Neutrophil (primary cell): Measurements from ENCODE around the gene RXFP1.

ENCODE experiments used
- H3K27ac ChIP-seq: fragments of 200-600 bp; sonication (generic); 2 replicates; pipeline ENCODE4 v1.5.1; 2016; ENCODE audit warnings: mild to moderate bottlenecking, moderate library complexity
- H3K27me3 ChIP-seq: fragments of 200-600 bp; sonication (generic); 2 replicates; pipeline ENCODE4 v1.6.0; 2016; ENCODE audit warnings: mild to moderate bottlenecking
- H3K36me3 ChIP-seq: fragments of 200-600 bp; sonication (generic); 2 replicates; pipeline ENCODE4 v1.5.1; 2017
- H3K4me1 ChIP-seq, 2 experiments: fragments of 200-600 bp in 1 of 2; sonication (generic) in 1 of 2; 1 replicate in 1 of 2; 2 replicates in 1 of 2; pipeline versions ENCODE4 v1.5.1 to v1.6.1; 2013 to 2016; ENCODE audit warnings: low read depth in 1 of 2, low read length in 1 of 2, mild to moderate bottlenecking in 1 of 2, moderate library complexity in 1 of 2; ENCODE audit not compliant: control insufficient read depth in 1 of 2, insufficient read depth in 1 of 2
- H3K4me3 ChIP-seq, 2 experiments: fragments of 200-600 bp in 1 of 2; sonication (generic) in 1 of 2; 1 replicate in 1 of 2; 2 replicates in 1 of 2; pipeline ENCODE4 v1.5.1; 2013 to 2016; ENCODE audit warnings: low read depth in 1 of 2, low read length in 1 of 2, mild to moderate bottlenecking in 1 of 2, moderate library complexity in 1 of 2
- H3K9me3 ChIP-seq: fragments of 200-600 bp; sonication (generic); 2 replicates; pipeline ENCODE4 v1.5.1; 2016
- CTCF ChIP-seq: fragments of 200-600 bp; sonication (generic); IDR thresholded peaks from 2 replicates; pipeline ENCODE4 v1.5.1; 2016; ENCODE audit warnings: antibody characterized with exemption

RXFP1 gene

GRCh38 chr4:158581161-158581560 lies 59.5 kb downstream of the RXFP1 start:
- Histone ChIP-seq H3K36me3 (no peaks in the 10 kb centered on the region), H3K4me3 (no peak overlapping the region), H3K27me3 (no peaks in the 10 kb centered on the region), H3K9me3 (no peaks in the 10 kb centered on the region), H3K4me1 (no peaks in the 10 kb centered on the region), H3K27ac (no peak overlapping the region)
- TF ChIP-seq CTCF: no peak

- no peaks in the 10 kb centered on the region for H3K9me3 ChIP-seq
- H3K27me3 ChIP-seq: peaks cover 17% of the 10 kb centered on the region
- H3K4me1 ChIP-seq: no peaks in the 10 kb centered on the region
- H3K36me3 ChIP-seq: no peaks in the 10 kb centered on the region
- no peak for TF ChIP-seq CTCF
- no peak overlapping the region for H3K4me3 ChIP-seq
- no peak overlapping the region for H3K27ac ChIP-seq
These were observed 65.2 kb downstream of the RXFP1 start for GRCh38 chr4:158586881-158587280.

GRCh38 chr4:158588285-158588684 lies 66.6 kb downstream of the RXFP1 start:
- no peak for TF ChIP-seq CTCF
- Histone ChIP-seq H3K27me3 (peaks cover 17% of the 10 kb centered on the region), H3K9me3 (no peaks in the 10 kb centered on the region), H3K4me3 (no peak overlapping the region), H3K27ac (no peak overlapping the region), H3K4me1 (no peaks in the 10 kb centered on the region), H3K36me3 (no peaks in the 10 kb centered on the region)

- Histone ChIP-seq H3K36me3 (no peaks in the 10 kb centered on the region), H3K27me3 (peaks cover 17% of the 10 kb centered on the region), H3K4me3 (no peak overlapping the region), H3K9me3 (no peaks in the 10 kb centered on the region), H3K27ac (no peak overlapping the region), H3K4me1 (no peaks in the 10 kb centered on the region)
- no peak for TF ChIP-seq CTCF
These were observed 67.1 kb downstream of the RXFP1 start for GRCh38 chr4:158588777-158589176.

GRCh38 chr4:158590306-158590705 lies 68.6 kb downstream of the RXFP1 start:
- H3K36me3 ChIP-seq: no peaks in the 10 kb centered on the region
- no peaks in the 10 kb centered on the region for H3K4me1 ChIP-seq
- no peak overlapping the region for H3K27ac ChIP-seq
- no peaks in the 10 kb centered on the region for H3K9me3 ChIP-seq
- H3K4me3 ChIP-seq: no peak overlapping the region
- no peak for TF ChIP-seq CTCF
- peaks cover 17% of the 10 kb centered on the region for H3K27me3 ChIP-seq

- no peaks in the 10 kb centered on the region for H3K36me3 ChIP-seq
- H3K4me1 ChIP-seq: no peaks in the 10 kb centered on the region
- peaks cover 17% of the 10 kb centered on the region for H3K27me3 ChIP-seq
- H3K4me3 ChIP-seq: no peak overlapping the region
- H3K27ac ChIP-seq: no peak overlapping the region
- no peak for TF ChIP-seq CTCF
- H3K9me3 ChIP-seq: no peaks in the 10 kb centered on the region
These were observed 69.1 kb downstream of the RXFP1 start for GRCh38 chr4:158590824-158591223.
